ENCODE results near the gene RGS18.
"Not testable (repeated sequence)": the region's sequence is repeated elsewhere in the genome, so short reads cannot be mapped to it uniquely, and the experiment has no call there.

The RGS18 gene

GRCh38 chr1:192224846-192225245 lies 66.6 kb downstream of the RGS18 start:
- TF ChIP-seq CTCF (conservative IDR thresholded peaks at IDR 0.05; ENCODE audit: low read depth, low read length) = no peak
- no peaks in the 10 kb centered on the region for H4K20me1 ChIP-seq (ENCODE audit: insufficient read depth)
- no peaks in the 10 kb centered on the region for H3K79me2 ChIP-seq (ENCODE audit: insufficient read depth, low read depth)
- no peak overlapping the region for H3K4me2 ChIP-seq
- no peak overlapping the region for H2AFZ ChIP-seq (ENCODE audit: low read depth)
- no peaks in the 10 kb centered on the region for H3K27me3 ChIP-seq (ENCODE audit: insufficient read depth, low read depth)
- no peaks in the 10 kb centered on the region for H3K4me1 ChIP-seq (ENCODE audit: low read depth, poor library complexity, severe bottlenecking)
- H3K36me3 ChIP-seq (ENCODE audit: insufficient read depth) = no peaks in the 10 kb centered on the region
- H3K27ac ChIP-seq = no peak overlapping the region
- no peak overlapping the region for H3K4me3 ChIP-seq (IDR thresholded peaks at IDR 0.05; ENCODE audit: insufficient read depth, low read depth, low read length)
- H3K9ac ChIP-seq = no peak overlapping the region

DNA sequence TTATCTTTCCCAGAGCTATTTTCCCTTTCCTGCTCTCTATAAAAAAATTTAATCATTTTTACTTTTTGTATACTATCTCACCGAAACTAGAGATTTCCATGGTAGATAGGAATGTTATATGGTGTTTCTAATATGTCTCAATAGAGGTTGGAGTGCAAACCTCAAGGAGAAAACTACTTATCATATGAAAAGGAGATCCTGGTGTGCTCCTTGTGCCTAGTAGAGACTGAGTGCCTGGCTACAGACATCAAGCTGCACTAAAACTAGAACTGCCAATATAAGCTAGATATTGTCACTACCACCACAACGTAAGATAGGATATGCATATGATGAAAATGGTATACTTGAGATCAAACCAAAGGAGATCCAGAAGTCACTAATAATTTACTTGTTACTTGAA lies 67.0 kb downstream of the RGS18 start:
- Histone ChIP-seq H3K9ac (no peak overlapping the region), H2AFZ (ENCODE audit: low read depth) (no peak overlapping the region), H3K36me3 (ENCODE audit: insufficient read depth) (no peaks in the 10 kb centered on the region), H3K4me2 (no peak overlapping the region), H3K27me3 (ENCODE audit: insufficient read depth, low read depth) (no peaks in the 10 kb centered on the region), H4K20me1 (ENCODE audit: insufficient read depth) (no peaks in the 10 kb centered on the region), H3K4me3 (IDR thresholded peaks at IDR 0.05; ENCODE audit: insufficient read depth, low read depth, low read length) (no peak overlapping the region), H3K79me2 (ENCODE audit: insufficient read depth, low read depth) (no peaks in the 10 kb centered on the region), H3K27ac (no peak overlapping the region), H3K4me1 (ENCODE audit: low read depth, poor library complexity, severe bottlenecking) (no peaks in the 10 kb centered on the region)
- TF ChIP-seq CTCF (conservative IDR thresholded peaks at IDR 0.05; ENCODE audit: low read depth, low read length) = no peak

DNA sequence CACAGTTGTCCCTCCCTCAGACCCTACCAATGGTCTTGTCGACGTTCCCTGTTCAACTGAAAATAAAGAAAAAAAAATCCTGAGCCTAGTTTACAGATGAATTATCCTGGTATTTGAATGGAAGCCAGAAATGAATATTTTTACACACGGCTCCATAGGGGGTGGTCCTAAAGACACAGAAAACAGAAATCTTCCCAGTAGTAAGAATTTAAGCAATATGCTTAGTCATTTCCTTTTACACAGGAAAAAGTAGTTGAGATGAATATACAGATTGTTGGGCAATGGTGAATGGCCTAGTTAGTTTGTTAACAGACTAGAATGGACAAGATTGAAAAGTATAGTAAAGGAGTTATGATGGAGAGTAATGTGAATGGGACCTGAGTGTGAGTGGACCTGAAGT lies 67.4 kb downstream of the RGS18 start:
- H3K4me3 ChIP-seq (IDR thresholded peaks at IDR 0.05; ENCODE audit: insufficient read depth, low read depth, low read length) = no peak overlapping the region
- H4K20me1 ChIP-seq (ENCODE audit: insufficient read depth) = no peaks in the 10 kb centered on the region
- H3K4me1 ChIP-seq (ENCODE audit: low read depth, poor library complexity, severe bottlenecking) = no peaks in the 10 kb centered on the region
- TF ChIP-seq CTCF (conservative IDR thresholded peaks at IDR 0.05; ENCODE audit: low read depth, low read length) = no peak
- H3K27me3 ChIP-seq (ENCODE audit: insufficient read depth, low read depth) = no peaks in the 10 kb centered on the region
- H3K27ac ChIP-seq = no peak overlapping the region
- no peaks in the 10 kb centered on the region for H3K79me2 ChIP-seq (ENCODE audit: insufficient read depth, low read depth)
- no peaks in the 10 kb centered on the region for H3K36me3 ChIP-seq (ENCODE audit: insufficient read depth)
- no peak overlapping the region for H3K4me2 ChIP-seq
- no peak overlapping the region for H2AFZ ChIP-seq (ENCODE audit: low read depth)
- H3K9ac ChIP-seq = no peak overlapping the region

DNA sequence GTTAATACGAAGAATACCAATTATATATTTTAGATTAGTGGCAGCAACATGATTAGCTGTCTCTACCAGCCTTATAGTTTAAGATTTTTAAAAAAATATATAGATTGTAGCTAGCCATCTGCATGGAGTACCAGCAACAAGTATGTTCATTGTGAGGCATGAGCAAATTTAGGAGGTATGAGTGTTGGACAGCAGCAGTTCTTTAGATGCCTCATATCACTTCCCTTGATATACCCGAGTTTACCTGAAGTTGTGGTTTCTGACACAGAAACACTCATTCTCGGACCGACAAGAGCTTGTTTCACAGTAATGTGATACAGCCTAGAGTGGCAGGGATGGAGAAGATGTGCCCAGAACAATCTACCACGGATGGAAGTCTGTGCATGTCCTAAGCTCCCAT lies 69.1 kb downstream of the RGS18 start:
- no peaks in the 10 kb centered on the region for H3K79me2 ChIP-seq (ENCODE audit: insufficient read depth, low read depth)
- no peak for TF ChIP-seq CTCF (conservative IDR thresholded peaks at IDR 0.05; ENCODE audit: low read depth, low read length)
- H3K27me3 ChIP-seq (ENCODE audit: insufficient read depth, low read depth) = no peaks in the 10 kb centered on the region
- H3K9ac ChIP-seq = no peak overlapping the region
- H3K4me1 ChIP-seq (ENCODE audit: low read depth, poor library complexity, severe bottlenecking) = no peaks in the 10 kb centered on the region
- no peak overlapping the region for H3K4me2 ChIP-seq
- H3K4me3 ChIP-seq (IDR thresholded peaks at IDR 0.05; ENCODE audit: insufficient read depth, low read depth, low read length) = no peak overlapping the region
- H4K20me1 ChIP-seq (ENCODE audit: insufficient read depth) = no peaks in the 10 kb centered on the region
- H3K27ac ChIP-seq = no peak overlapping the region
- H3K36me3 ChIP-seq (ENCODE audit: insufficient read depth) = no peaks in the 10 kb centered on the region
- no peak overlapping the region for H2AFZ ChIP-seq (ENCODE audit: low read depth)

DNA sequence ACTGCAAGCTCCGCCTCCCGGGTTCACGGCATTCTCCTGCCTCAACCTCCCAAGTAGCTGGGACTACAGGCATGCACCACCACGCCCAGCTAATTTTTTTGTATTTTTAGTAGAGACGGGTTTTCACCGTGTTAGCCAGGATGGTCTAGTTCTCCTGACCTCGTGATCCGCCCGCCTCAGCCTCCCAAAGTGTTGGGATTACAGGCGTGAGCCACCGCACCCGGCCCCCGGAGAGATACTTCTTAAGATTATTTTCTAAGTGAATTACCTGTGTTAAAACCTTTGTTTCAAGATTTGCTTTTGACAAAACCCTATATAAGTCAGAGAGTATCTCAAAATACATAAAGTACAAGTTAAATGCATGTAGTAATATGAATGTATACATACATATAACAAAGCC lies 69.7 kb downstream of the RGS18 start:
- H3K4me3 ChIP-seq (IDR thresholded peaks at IDR 0.05; ENCODE audit: insufficient read depth, low read depth, low read length); H3K36me3 ChIP-seq (ENCODE audit: insufficient read depth); H4K20me1 ChIP-seq (ENCODE audit: insufficient read depth); H3K27ac ChIP-seq; H3K4me1 ChIP-seq (ENCODE audit: low read depth, poor library complexity, severe bottlenecking); H3K79me2 ChIP-seq (ENCODE audit: insufficient read depth, low read depth); H3K4me2 ChIP-seq; H3K27me3 ChIP-seq (ENCODE audit: insufficient read depth, low read depth); H2AFZ ChIP-seq (ENCODE audit: low read depth); H3K9ac ChIP-seq: not testable (repeated sequence)
